ENCODE results near the gene FCHO1.

DNA sequence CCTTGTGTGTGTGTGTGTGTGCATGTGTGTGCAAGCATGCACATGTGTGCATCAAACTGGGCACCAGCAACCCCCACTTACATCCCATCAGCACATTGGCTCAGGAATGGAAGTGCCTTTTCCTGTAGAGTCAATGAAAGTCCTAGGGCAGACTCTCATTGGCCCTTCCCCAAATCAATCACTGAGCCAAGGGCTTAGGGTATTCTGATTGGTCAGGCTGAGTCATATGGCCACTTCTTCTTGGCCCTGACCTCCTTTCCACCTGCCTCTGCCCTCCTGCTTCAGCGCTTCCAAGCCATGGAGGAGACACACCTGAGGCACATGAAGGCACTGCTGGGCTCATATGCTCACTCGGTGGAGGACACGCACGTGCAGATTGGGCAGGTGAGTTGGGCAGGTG is 20.9 kb downstream of the FCHO1 start:
- TF ChIP-seq, protein P1, sequence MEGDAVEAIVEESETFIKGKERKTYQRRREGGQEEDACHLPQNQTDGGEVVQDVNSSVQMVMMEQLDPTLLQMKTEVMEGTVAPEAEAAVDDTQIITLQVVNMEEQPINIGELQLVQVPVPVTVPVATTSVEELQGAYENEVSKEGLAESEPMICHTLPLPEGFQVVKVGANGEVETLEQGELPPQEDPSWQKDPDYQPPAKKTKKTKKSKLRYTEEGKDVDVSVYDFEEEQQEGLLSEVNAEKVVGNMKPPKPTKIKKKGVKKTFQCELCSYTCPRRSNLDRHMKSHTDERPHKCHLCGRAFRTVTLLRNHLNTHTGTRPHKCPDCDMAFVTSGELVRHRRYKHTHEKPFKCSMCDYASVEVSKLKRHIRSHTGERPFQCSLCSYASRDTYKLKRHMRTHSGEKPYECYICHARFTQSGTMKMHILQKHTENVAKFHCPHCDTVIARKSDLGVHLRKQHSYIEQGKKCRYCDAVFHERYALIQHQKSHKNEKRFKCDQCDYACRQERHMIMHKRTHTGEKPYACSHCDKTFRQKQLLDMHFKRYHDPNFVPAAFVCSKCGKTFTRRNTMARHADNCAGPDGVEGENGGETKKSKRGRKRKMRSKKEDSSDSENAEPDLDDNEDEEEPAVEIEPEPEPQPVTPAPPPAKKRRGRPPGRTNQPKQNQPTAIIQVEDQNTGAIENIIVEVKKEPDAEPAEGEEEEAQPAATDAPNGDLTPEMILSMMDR (IDR thresholded peaks at IDR 0.05): no peak
- TF ChIP-seq POLR2AphosphoS2 (conservative IDR thresholded peaks at IDR 0.05; ENCODE audit: low read length): no peak
- no peak for TF ChIP-seq CEBPB (IDR thresholded peaks at IDR 0.05)
- TF ChIP-seq BHLHE40 (IDR thresholded peaks at IDR 0.05; ENCODE audit: low read depth, low read length): no peak
- no peak for TF ChIP-seq HDAC2 (IDR thresholded peaks at IDR 0.05)
- no peak for TF ChIP-seq EP300 (IDR thresholded peaks at IDR 0.05)
- no peak for TF ChIP-seq MAX (IDR thresholded peaks at IDR 0.05)
- TF ChIP-seq ESRRA (IDR thresholded peaks at IDR 0.05; ENCODE audit: borderline replicate concordance, low read length): no peak
- no peak for TF ChIP-seq POLR2A (IDR thresholded peaks at IDR 0.05; ENCODE audit: low read length)
- TF ChIP-seq, protein P2, sequence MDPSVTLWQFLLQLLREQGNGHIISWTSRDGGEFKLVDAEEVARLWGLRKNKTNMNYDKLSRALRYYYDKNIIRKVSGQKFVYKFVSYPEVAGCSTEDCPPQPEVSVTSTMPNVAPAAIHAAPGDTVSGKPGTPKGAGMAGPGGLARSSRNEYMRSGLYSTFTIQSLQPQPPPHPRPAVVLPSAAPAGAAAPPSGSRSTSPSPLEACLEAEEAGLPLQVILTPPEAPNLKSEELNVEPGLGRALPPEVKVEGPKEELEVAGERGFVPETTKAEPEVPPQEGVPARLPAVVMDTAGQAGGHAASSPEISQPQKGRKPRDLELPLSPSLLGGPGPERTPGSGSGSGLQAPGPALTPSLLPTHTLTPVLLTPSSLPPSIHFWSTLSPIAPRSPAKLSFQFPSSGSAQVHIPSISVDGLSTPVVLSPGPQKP (IDR thresholded peaks at IDR 0.05; ENCODE audit: low read depth, low read length): no peak

Measured in A549 (cell line).